NCI-H1105 (cell line): ENCODE results near the gene PPTC7.
"Not testable (repeated sequence)": the region's sequence is repeated elsewhere in the genome, so short reads cannot be mapped to it uniquely, and the experiment has no call there.

Source experiments
- DNase-seq: peaks from one replicate; lab custom pipeline; 2025; lab: John Stamatoyannopoulos, UW

PPTC7 gene

DNA sequence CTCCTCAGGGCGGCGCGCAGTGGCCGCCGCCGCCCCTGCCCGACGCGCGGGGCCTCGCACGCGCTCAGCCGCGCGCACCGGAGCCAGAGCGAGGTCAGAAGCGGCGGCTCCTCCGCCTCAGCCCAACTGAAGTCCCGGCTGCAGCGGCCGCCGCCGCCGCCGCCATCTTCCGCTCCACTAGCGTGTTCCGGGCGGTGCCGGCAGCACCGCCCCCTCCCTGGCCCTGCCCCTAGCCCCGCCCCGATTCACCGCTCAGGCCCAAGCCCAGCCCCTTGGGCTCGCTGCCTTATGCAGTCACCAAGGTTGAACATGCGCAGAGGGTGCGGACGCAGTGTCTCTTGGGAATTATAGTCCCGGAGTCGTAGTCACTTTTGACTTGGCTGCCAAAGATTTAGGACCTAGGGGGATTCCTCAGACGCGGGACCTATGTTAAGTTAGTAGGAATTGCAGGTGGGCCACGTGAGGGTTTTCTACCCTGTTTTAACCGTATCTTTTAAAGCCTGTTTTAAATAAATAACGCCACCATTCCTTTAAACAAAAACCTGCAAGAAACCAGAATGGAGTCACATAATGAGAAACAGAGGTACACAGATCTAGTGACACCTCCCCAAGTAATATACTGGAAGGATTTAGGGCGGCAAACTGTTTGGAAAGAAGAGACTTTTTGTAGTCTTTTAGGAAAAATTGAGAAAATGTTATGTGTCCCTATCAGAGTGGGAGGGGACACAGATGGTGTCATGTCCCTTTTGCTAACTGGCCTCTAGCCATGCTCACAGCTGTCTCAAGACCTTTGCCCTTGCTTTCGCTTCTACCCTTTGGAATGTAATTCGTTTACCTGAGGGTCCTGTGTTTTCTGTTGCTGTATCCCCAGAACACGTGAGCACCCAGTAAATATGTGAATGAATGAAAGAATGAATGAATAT lies at the start of gene PPTC7:
TSS of gene PPTC7 (minus strand) at position 182 of the 923 bp plus-strand sequence. CDS start 287 bp downstream, outside the sequence.
- peak; percentile 96 for DNase-seq

DNA sequence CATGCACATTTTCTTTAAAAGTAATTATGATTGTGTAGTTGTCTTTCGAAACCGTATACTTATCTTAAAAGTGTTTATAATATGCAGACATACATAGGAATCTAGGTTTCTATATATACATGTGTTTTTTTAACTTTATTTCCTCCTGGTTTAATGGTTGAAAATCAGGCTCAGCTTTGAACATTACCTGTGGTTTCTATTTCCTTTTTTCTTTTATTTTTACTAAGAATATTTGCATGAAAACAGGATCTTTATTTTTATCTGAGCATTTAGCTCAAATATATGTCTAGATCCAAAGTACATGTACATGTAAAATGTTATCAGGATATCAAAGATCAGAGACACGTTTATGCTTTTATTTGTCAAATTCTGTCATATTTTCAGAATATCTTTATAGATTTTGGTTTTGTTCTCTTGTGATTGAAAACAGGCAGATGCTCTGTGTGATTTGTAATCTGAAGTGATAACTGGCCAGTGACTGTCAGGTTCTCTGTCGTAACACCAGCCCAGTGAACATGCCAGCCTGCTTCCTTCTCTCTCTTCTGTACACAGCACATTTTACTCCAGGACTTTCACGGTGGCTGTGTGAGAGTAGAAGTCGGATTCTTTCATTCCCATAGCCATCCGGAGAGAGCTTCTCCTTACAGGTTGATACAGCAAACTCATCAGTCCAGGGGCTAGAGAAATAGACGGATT lies 44.5 kb upstream of the PPTC7 start:
- DNase-seq = no peak

GRCh38 chr12:110622582-110622981 lies 39.5 kb upstream of the PPTC7 start:
- DNase-seq = no peak

GRCh38 chr12:110619534-110619953 lies 36.4 kb upstream of the PPTC7 start:
- DNase-seq = no peak

- no peak for DNase-seq
Observed at GRCh38 chr12:110616471-110617115, 33.5 kb upstream of the PPTC7 start.

GRCh38 chr12:110615171-110615570 lies 32.1 kb upstream of the PPTC7 start:
- no peak for DNase-seq

GRCh38 chr12:110613771-110614684 lies 30.9 kb upstream of the PPTC7 start, which contains the start of gene TCTN1:
Gene TCTN1 (plus strand): TSS chr12:110614129. CDS start chr12:110614183, 54 bp downstream.
- DNase-seq = peak; percentile 96

GRCh38 chr12:110613071-110613770 lies 30.1 kb upstream of the PPTC7 start:
- peak; percentile 28 for DNase-seq

DNA sequence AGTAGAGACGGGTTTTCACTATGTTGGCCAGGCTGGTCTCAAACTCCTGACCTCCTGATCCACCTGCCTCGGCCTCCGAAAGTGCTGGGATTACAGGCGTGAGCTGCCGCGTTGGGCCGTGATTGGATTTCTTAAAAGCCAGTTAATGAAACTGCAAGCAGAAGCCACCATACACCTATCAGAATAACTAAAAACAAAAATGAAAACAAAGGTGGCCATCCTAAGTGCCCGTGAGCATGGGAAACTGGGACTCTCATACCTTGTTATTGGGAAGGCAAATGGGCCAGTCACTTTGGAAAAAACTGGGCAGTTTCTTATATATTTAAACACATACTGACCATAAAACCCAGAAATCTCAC lies 23.1 kb upstream of the PPTC7 start:
- no peak for DNase-seq

GRCh38 chr12:110602085-110602814 lies 19.1 kb upstream of the PPTC7 start:
- DNase-seq = peak; percentile 31

GRCh38 chr12:110600254-110600653 lies 17.1 kb upstream of the PPTC7 start:
- no peak for DNase-seq

DNA sequence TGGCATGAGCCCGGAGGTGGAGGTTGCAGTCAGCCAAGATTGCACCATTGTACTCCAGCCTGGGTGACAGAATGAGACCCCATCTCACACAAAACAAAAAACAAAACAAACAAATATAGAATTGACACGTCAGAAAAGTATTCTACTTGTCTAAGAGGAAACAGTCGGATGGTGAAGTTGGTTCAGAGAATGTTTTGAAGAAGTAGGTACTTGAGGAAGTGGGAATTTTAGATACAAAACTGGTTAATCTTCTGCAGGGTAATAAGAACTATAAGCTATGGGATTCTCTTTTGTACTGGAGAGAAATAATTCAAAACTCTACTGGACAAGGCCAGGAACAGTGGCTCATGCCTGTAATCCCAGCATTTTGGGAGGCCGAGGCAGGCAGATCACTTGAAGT lies 16.2 kb upstream of the PPTC7 start:
- no peak for DNase-seq

GRCh38 chr12:110597885-110598284 lies 14.8 kb upstream of the PPTC7 start:
- DNase-seq = no peak

- not testable (repeated sequence) for DNase-seq
Observed at GRCh38 chr12:110592919-110593318, 9.8 kb upstream of the PPTC7 start.

DNA sequence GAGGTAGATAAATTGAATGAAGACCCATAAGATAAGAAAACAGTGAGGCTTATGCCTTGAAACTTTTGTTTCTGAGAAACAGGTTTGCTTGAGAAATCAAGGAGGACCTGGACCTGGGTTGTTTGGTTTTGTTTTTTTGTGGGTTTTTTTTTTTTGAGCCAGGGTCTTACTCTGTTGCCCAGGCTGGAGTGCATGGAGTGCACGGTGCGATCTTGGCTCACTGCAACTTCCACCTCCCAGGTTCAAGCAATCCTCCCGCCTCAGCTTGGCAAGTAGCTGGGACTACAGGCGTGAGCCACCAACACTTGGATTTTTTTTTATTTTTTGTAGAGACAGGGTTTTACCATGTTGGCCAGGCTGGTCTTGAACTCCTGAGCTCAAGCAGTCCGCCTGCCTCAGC lies 9.0 kb upstream of the PPTC7 start:
- no peak for DNase-seq

DNA sequence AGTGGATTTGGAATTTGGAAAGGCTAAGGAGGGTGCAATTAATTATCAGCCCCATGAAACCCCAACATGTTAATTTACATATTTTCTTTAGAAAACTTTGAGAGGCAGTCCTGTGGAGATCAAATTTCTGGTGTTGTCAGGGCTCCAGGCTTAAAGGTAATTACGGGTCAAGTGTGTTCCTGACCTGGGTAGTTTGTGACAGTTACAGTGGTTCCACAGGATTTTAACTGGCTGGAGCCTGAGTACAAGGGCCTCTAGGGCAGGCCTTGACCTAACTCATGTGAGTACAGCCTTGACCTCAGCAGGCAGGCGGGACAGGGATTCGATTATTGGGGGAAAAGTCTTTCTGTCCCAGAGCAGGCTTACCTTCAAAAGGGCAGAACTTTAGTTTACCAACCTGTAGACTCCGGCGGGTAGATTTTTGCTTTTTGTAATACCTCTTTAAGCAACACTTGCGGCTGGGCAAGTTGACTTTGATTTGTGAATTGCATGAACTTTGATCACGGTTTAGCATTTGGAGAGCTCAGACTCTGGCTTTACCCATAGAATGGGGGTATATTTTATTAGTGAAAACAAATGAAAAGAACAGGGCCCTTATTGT lies 8.4 kb upstream of the PPTC7 start:
- DNase-seq = peak; percentile 29

DNA sequence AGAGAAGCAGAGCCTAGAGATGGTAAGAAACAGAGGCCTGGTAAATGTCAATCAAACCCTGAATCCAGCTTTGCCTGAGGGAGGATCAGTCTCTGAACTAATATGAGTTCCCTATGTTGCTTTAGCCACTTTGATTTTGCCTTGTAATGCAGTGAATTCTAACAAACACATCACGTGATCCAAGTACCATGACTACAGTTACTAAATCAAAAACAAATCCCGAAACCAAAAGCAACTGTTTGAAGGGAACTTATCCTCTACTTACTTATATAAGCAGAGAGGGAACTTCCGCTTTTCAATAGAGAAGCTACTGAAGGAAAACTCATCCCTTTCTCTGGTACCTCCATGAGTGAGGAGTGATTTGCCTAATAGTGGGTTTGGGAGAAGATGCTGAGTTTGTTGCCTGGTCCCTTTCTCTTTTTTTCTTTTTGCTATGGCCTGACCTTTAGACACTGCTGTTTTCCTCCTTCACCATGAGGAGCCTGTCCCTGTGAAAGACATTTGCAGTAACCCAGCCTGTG lies 7.7 kb upstream of the PPTC7 start:
- DNase-seq = no peak

DNA sequence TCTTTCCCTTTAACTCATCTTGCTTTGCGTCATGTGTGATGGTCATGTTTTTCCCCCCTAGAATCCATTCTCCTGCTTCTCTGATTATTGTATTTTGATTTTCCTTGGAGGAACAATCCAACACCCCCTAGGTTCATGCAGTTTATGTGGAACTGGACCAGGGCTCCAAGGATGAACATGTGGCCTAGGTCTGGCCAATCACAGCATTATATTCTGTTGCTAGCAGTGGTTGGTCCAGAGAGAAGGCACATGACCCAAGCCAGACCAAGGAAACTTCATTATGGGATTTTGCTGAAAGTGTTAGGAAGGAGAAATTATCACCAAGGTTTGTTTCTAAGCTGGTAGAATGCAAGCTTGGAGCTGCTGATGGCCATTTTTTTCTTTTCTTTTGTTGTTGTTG lies 6.9 kb upstream of the PPTC7 start:
- DNase-seq = no peak

GRCh38 chr12:110587102-110587501 lies 4.0 kb upstream of the PPTC7 start:
- not testable (repeated sequence) for DNase-seq
